Mesenchymal stem cell (in vitro differentiated cells and primary cell): Measurements from ENCODE around the gene ADD1.

Experiments used
- DNase-seq: peaks from one replicate; pipeline ENCODE4 v3.0.0-alpha.2; 2013
- H2AFZ ChIP-seq: one replicate; pipeline ENCODE4 v1.6.1; 2013; ENCODE audit warnings: low read depth, mild to moderate bottlenecking, control low read depth, inconsistent platforms, low read length, moderate library complexity
- H2AK5ac ChIP-seq: 2 replicates; pipeline ENCODE4 v1.6.1; 2013; ENCODE audit warnings: low read length, moderate library complexity, mild to moderate bottlenecking, inconsistent platforms; ENCODE audit not compliant: severe bottlenecking
- H2BK120ac ChIP-seq: one replicate; pipeline ENCODE4 v1.6.1; 2013; ENCODE audit warnings: low read depth, mild to moderate bottlenecking, inconsistent platforms, low read length, moderate library complexity
- H2BK12ac ChIP-seq, 2 experiments: one replicate each; pipeline ENCODE4 v1.6.1; 2013; ENCODE audit warnings: inconsistent platforms in 2 of 2, low read length in 2 of 2, mild to moderate bottlenecking in 2 of 2, moderate library complexity in 2 of 2, control low read depth in 1 of 2
- H2BK15ac ChIP-seq: one replicate; pipeline ENCODE4 v1.6.1; 2013; ENCODE audit warnings: mild to moderate bottlenecking, low read depth, inconsistent platforms; ENCODE audit not compliant: poor library complexity, severe bottlenecking
- H2BK5ac ChIP-seq: 2 replicates; pipeline ENCODE4 v1.6.1; 2013; ENCODE audit warnings: low read depth, mild to moderate bottlenecking, low read length, control low read depth, inconsistent platforms; ENCODE audit not compliant: poor library complexity, severe bottlenecking
- H3K14ac ChIP-seq, 2 experiments: one replicate each; pipeline ENCODE4 v1.6.1; 2013; ENCODE audit warnings: inconsistent platforms in 2 of 2, low read length in 2 of 2, control low read depth in 1 of 2, mild to moderate bottlenecking in 1 of 2, moderate library complexity in 1 of 2
- H3K18ac ChIP-seq, 2 experiments: one replicate each; pipeline ENCODE4 v1.6.1; 2013; ENCODE audit warnings: inconsistent platforms in 2 of 2, low read length in 2 of 2, control low read depth in 1 of 2, low read depth in 1 of 2, mild to moderate bottlenecking in 1 of 2
- H3K23ac ChIP-seq, 2 experiments: one replicate each; pipeline ENCODE4 v1.6.1; 2013; ENCODE audit warnings: inconsistent platforms in 2 of 2, low read length in 2 of 2, mild to moderate bottlenecking in 2 of 2, moderate library complexity in 2 of 2, control low read depth in 1 of 2
- H3K27ac ChIP-seq: 2 replicates; pipeline ENCODE4 v1.5.1; 2013; ENCODE audit warnings: mild to moderate bottlenecking, moderate library complexity, low read length, control low read depth, inconsistent platforms; ENCODE audit not compliant: poor library complexity, severe bottlenecking
- H3K27me3 ChIP-seq, 2 experiments: 2 replicates each; pipeline versions ENCODE4 v1.6.1 to v1.7.0; 2013; ENCODE audit warnings: low read length in 2 of 2, mild to moderate bottlenecking in 2 of 2, moderate library complexity in 2 of 2, control low read depth in 1 of 2, inconsistent platforms in 1 of 2; ENCODE audit not compliant: control insufficient read depth in 1 of 2, insufficient read depth in 1 of 2
- H3K36me3 ChIP-seq, 2 experiments: 2 replicates each; pipeline versions ENCODE4 v1.6.1 to v1.7.0; 2013; ENCODE audit warnings: low read length in 2 of 2, control low read depth in 1 of 2, inconsistent platforms in 1 of 2, low read depth in 1 of 2, mild to moderate bottlenecking in 1 of 2; ENCODE audit not compliant: insufficient read depth in 2 of 2, control insufficient read depth in 1 of 2
- H3K4ac ChIP-seq, 2 experiments: one replicate each; pipeline ENCODE4 v1.6.1; 2013; ENCODE audit warnings: inconsistent platforms in 2 of 2, low read length in 2 of 2, mild to moderate bottlenecking in 2 of 2, moderate library complexity in 2 of 2, control low read depth in 1 of 2, low read depth in 1 of 2
- H3K4me1 ChIP-seq: 2 replicates; pipeline ENCODE4 v1.6.1; 2013; ENCODE audit warnings: low read depth, low read length, control low read depth; ENCODE audit not compliant: control insufficient read depth, insufficient read depth
- H3K4me2 ChIP-seq: 2 replicates; pipeline ENCODE4 v1.6.1; 2013; ENCODE audit warnings: low read length, mild to moderate bottlenecking, inconsistent platforms; ENCODE audit not compliant: poor library complexity, severe bottlenecking
- H3K4me3 ChIP-seq, 2 experiments: 2 replicates each; pipeline versions ENCODE4 v1.5.1 to v1.7.0; 2013; ENCODE audit warnings: low read length in 2 of 2, mild to moderate bottlenecking in 2 of 2, control low read depth in 1 of 2, low read depth in 1 of 2; ENCODE audit not compliant: insufficient read depth in 1 of 2
- H3K79me1 ChIP-seq: replicated peaks from 2 replicates; pipeline ENCODE4 v1.6.1; 2013; ENCODE audit warnings: mild to moderate bottlenecking, control low read depth, low read length, inconsistent platforms; ENCODE audit not compliant: poor library complexity, severe bottlenecking
- H3K9ac ChIP-seq: 2 replicates; pipeline ENCODE4 v1.7.0; 2013; ENCODE audit warnings: mild to moderate bottlenecking, low read length, moderate library complexity
- H3K9me3 ChIP-seq: 2 replicates; pipeline ENCODE4 v1.7.0; 2013; ENCODE audit warnings: mild to moderate bottlenecking, low read length; ENCODE audit not compliant: control insufficient read depth
- H4K8ac ChIP-seq: one replicate; pipeline ENCODE4 v1.6.1; 2013; ENCODE audit warnings: inconsistent platforms, mild to moderate bottlenecking, low read length, moderate library complexity
- H4K91ac ChIP-seq: one replicate; pipeline ENCODE4 v1.6.1; 2013; ENCODE audit warnings: mild to moderate bottlenecking, low read length, inconsistent platforms
- WGBS: methylation state at CpG from one replicate; pipeline ENCODE4 v1.1.7; 2013; ENCODE audit warnings: mixed read lengths; 5-methylcytosine and 5-hydroxymethylcytosine counted together

Gene ADD1

GRCh38 chr4:2824329-2824835 lies 19.3 kb upstream of the ADD1 start:
- Histone ChIP-seq H3K4me3 (no peak overlapping the region), H4K8ac (no peak overlapping the region), H3K9me3 (no peaks in the 10 kb centered on the region), H3K14ac (no peak overlapping the region), H3K4me2 (no peak overlapping the region), H3K18ac (no peak overlapping the region), H2BK15ac (no peak overlapping the region), H3K23ac (no peak overlapping the region), H2BK120ac (no peak overlapping the region), H2BK12ac (no peak overlapping the region), H3K4ac (no peak overlapping the region), H3K36me3 (peaks cover 67 to 96% of the 10 kb centered on the region in 2 experiments), H3K4me1 (peaks cover 61% of the 10 kb centered on the region), H3K9ac (no peak overlapping the region), H3K27ac (no peak overlapping the region), H4K91ac (no peak overlapping the region), H3K79me1 (peaks cover 30% of the 10 kb centered on the region), H2AFZ (no peak overlapping the region), H2AK5ac (no peak overlapping the region), H2BK5ac (no peak overlapping the region), H3K27me3 (no peaks in the 10 kb centered on the region)
- DNase-seq, result no peak
- 94% methylated on average over 24 of the region's 24 CpGs for WGBS

GRCh38 chr4:2824836-2825381 lies 18.7 kb upstream of the ADD1 start:
- Histone ChIP-seq H2BK12ac (no peak overlapping the region), H3K4me3 (no peak overlapping the region), H3K9me3 (no peaks in the 10 kb centered on the region), H2BK5ac (no peak overlapping the region), H3K4ac (no peak overlapping the region), H2AFZ (no peak overlapping the region), H4K8ac (no peak overlapping the region), H3K27me3 (no peaks in the 10 kb centered on the region), H2BK120ac (no peak overlapping the region), H3K27ac (no peak overlapping the region), H3K18ac (no peak overlapping the region), H2BK15ac (no peak overlapping the region), H3K14ac (no peak overlapping the region), H4K91ac (peak overlapping the region; percentile 34), H3K9ac (no peak overlapping the region), H3K23ac (no peak overlapping the region), H3K79me1 (peaks cover 30% of the 10 kb centered on the region), H2AK5ac (no peak overlapping the region), H3K4me1 (peaks cover 61% of the 10 kb centered on the region), H3K4me2 (no peak overlapping the region), H3K36me3 (peaks cover 67 to 98% of the 10 kb centered on the region in 2 experiments)
- no peak for DNase-seq
- 98% methylated on average over 17 of the region's 17 CpGs for WGBS

DNA sequence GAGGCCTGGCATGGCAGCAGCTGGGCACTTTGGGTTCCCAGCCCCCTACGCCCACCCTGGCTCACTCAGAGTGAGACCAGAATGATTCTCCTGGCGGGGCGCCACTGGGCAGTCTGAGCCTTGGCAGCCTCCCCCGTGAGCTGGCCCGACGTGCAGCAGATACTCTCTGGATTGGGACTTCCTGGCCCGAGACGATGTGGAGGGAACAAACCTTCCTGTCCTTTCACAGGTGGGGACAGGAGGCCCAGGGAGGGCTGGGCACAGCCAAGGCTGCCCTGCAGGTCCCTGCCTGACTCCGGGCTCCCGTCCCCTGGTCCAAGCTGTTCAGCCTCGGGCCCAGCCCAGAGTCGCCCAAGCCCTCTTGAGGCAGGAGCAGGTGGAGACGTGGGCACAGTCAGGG lies 17.9 kb upstream of the ADD1 start:
- peaks cover 31% of the 10 kb centered on the region for H3K79me1 ChIP-seq
- H3K4me2 ChIP-seq, result no peak overlapping the region
- no peak for DNase-seq
- peaks cover 59% of the 10 kb centered on the region for H3K4me1 ChIP-seq
- no peak overlapping the region for H2BK15ac ChIP-seq
- no peaks in the 10 kb centered on the region for H3K9me3 ChIP-seq
- H2BK120ac ChIP-seq, result no peak overlapping the region
- H3K14ac ChIP-seq, result no peak overlapping the region
- H3K4ac ChIP-seq, result no peak overlapping the region
- no peak overlapping the region for H3K9ac ChIP-seq
- 95% methylated on average over 13 of the region's 13 CpGs for WGBS
- H3K27me3 ChIP-seq, result no peaks in the 10 kb centered on the region
- no peak overlapping the region for H3K23ac ChIP-seq
- no peak overlapping the region for H2BK5ac ChIP-seq
- no peak overlapping the region for H4K8ac ChIP-seq
- H3K18ac ChIP-seq, result no peak overlapping the region
- H2BK12ac ChIP-seq, result no peak overlapping the region
- peaks cover 73 to 95% of the 10 kb centered on the region in 2 experiments for H3K36me3 ChIP-seq
- no peak overlapping the region for H2AFZ ChIP-seq
- no peak overlapping the region for H3K4me3 ChIP-seq
- no peak overlapping the region for H3K27ac ChIP-seq
- H4K91ac ChIP-seq, result no peak overlapping the region
- H2AK5ac ChIP-seq, result no peak overlapping the region

DNA sequence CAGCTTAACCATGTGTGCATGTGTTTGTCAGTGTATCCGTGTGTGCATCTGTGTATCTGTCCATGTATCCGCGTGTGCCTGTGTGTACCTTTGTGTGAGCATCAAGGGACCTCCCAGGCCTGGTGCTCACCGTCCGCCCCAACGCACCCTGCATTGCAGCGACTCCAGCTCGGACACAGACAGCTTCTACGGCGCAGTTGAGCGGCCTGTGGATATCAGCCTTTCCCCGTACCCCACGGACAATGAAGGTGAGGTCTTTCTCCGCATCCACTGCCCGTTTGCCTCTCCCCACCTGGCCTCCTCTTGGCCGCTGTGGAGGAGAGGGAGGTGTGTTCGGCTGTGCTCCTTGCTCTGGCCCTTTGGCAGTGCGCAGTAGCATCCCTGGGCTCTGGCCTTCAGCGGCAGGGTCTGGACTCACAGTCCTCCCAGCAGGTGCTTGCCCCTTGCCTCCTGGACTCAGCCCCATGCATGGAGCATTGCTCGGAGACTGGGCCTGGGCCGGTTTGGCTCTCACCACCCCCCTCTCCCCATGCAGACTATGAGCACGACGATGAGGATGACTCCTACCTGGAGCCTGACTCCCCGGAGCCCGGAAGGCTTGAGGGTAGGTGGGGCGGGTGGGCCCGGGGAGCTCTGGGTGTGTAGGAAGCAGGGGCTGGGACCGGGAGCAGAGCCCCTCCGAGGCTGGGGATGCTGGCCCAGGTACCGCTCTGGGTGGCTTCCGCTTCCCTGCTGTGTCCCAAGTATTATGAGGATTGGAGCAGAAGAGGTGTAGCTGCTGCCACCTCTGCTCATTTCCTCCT lies 16.4 kb upstream of the ADD1 start:
- peaks cover 79 to 97% of the 10 kb centered on the region in 2 experiments for H3K36me3 ChIP-seq
- peaks cover 36% of the 10 kb centered on the region for H3K79me1 ChIP-seq
- no peaks in the 10 kb centered on the region for H3K9me3 ChIP-seq
- no peak overlapping the region for H2AFZ ChIP-seq
- 97% methylated on average over 22 of the region's 31 CpGs for WGBS
- no peaks in the 10 kb centered on the region for H3K27me3 ChIP-seq
- H2BK15ac ChIP-seq, result no peak overlapping the region
- H3K14ac ChIP-seq, result no peak overlapping the region
- no peak overlapping the region for H3K4me3 ChIP-seq
- H3K4ac ChIP-seq, result no peak overlapping the region
- no peak overlapping the region for H2BK12ac ChIP-seq
- H3K18ac ChIP-seq, result no peak overlapping the region
- peak overlapping the region in 1 of 2 experiments; percentile 34 for H3K23ac ChIP-seq
- no peak overlapping the region for H2BK5ac ChIP-seq
- no peak overlapping the region for H2BK120ac ChIP-seq
- no peak for DNase-seq
- H4K91ac ChIP-seq, result no peak overlapping the region
- no peak overlapping the region for H3K9ac ChIP-seq
- no peak overlapping the region for H2AK5ac ChIP-seq
- no peak overlapping the region for H4K8ac ChIP-seq
- no peak overlapping the region for H3K4me2 ChIP-seq
- H3K27ac ChIP-seq, result no peak overlapping the region
- H3K4me1 ChIP-seq, result peaks cover 70% of the 10 kb centered on the region
